Transverse colon (tissue), 4 donors: Measurements from ENCODE around the gene SLC2A1. TPM values are rescaled to one million over a fixed set of nuclear protein-coding genes. Genes with fewer than 3 reads are reported as not detected.
A peak's percentile ranks its signal among the peaks of the same experiment; 100 is the strongest.

Experiments used
- DNase-seq: peaks from one replicate; pipeline ENCODE4 v3.0.0-alpha.2; 2019
- H3K27ac ChIP-seq, 4 donors: fragments of 200-600 bp; sonication (generic); 2 replicates each; pipeline ENCODE4 v1.5.1; 2016 to 2018; ENCODE audit warnings: inconsistent platforms in 4 of 4
- H3K27me3 ChIP-seq: fragments of 200-600 bp; sonication (generic); 2 replicates; pipeline ENCODE4 v1.5.1; 2017; ENCODE audit warnings: inconsistent platforms
- H3K36me3 ChIP-seq, 4 donors: fragments of 200-600 bp; sonication (generic); 2 replicates each; pipeline ENCODE4 v1.5.1; 2017 to 2019; ENCODE audit warnings: inconsistent platforms in 4 of 4
- H3K4me1 ChIP-seq, 4 donors: fragments of 200-600 bp; sonication (generic); 2 replicates each; pipeline ENCODE4 v1.5.1; 2017 to 2020; ENCODE audit warnings: inconsistent platforms in 4 of 4
- H3K4me3 ChIP-seq, 4 donors: fragments of 200-600 bp; sonication (generic); 1 replicate in 1 of 4; 2 replicates in 3 of 4; pipeline versions ENCODE4 v1.5.1 to v1.6.1; 2017 to 2019; ENCODE audit warnings: inconsistent platforms in 4 of 4
- H3K9me3 ChIP-seq, 2 donors: fragments of 200-600 bp; sonication (generic); 2 replicates each; pipeline ENCODE4 v1.5.1; 2017 to 2019; ENCODE audit warnings: inconsistent platforms in 2 of 2
- CTCF ChIP-seq, 5 experiments: fragments of 200-600 bp in 3 of 5; fragments of 450-650 bp in 2 of 5; sonication (generic) in 3 of 5; IDR thresholded peaks; 1 replicate in 2 of 5; 2 replicates in 3 of 5; pipeline ENCODE4 v1.5.1; 2016 to 2017; ENCODE audit warnings: antibody characterized with exemption in 5 of 5, inconsistent platforms in 3 of 5, mild to moderate bottlenecking in 2 of 5, moderate library complexity in 1 of 5
- EP300 ChIP-seq: sonication (generic); formaldehyde crosslinking; IDR thresholded peaks from one replicate; pipeline ENCODE4 v1.6.1; 2017; ENCODE audit warnings: antibody characterized with exemption, low read depth
- POLR2A ChIP-seq: fragments of 450-650 bp; IDR thresholded peaks from one replicate; pipeline ENCODE4 v1.6.1; 2016; ENCODE audit warnings: antibody characterized with exemption, mild to moderate bottlenecking, moderate library complexity
- POLR2AphosphoS5 ChIP-seq, 3 donors: sonication (generic); formaldehyde crosslinking; IDR thresholded peaks; one replicate each; pipeline ENCODE4 v1.6.1; 2016; ENCODE audit warnings: antibody characterized with exemption in 3 of 3
- WGBS, 2 donors: methylation state at CpG; one replicate each; pipeline ENCODE4 v1.1.5; 2018; ENCODE audit warnings: low coverage in 1 of 2; 5-methylcytosine and 5-hydroxymethylcytosine counted together
- in situ Hi-C, 4 donors: fragments of 200-750 bp; cut with MboI; loops; one replicate each; pipeline versions ENCODE4 v1.15.0 to v1.15.1; 2017; ENCODE audit warnings: low sequenced_read_pairs in 3 of 4, low pct_ligation_motif_present in 1 of 4, low pct_unique_long_range_greater_than_20kb in 1 of 4
- intact Hi-C: fragments of 100-400 bp; cut with DNase I; formaldehyde crosslinking; loops from one replicate; pipeline ENCODE4 v1.15.1; 2023; ENCODE audit warnings: low total_unique reads
- total RNA-seq, 4 donors: library from RNA; depleted of rRNA; stranded (reverse); fragments of >200 nt; gene quantifications; one replicate each; pipeline ENCODE4 v1.1.0, GENCODE V29; 2016

Gene SLC2A1
- total RNA-seq, 4 donors from 2014 or later = 37.2 to 98.9 (median 69.1) TPM

GRCh38 chr1:42947965-42948732 lies 10.5 kb downstream of the SLC2A1 start:
- H3K4me3 ChIP-seq = no peak overlapping the region
- H3K27me3 ChIP-seq = no peaks in the 10 kb centered on the region
- no peaks in the 10 kb centered on the region for H3K36me3 ChIP-seq
- no peak overlapping the region for H3K27ac ChIP-seq
- DNase-seq = no peak
- TF ChIP-seq POLR2A (no peak), POLR2AphosphoS5 (IDR thresholded peaks at IDR 0.05) (no peak), EP300 (no peak), CTCF (IDR thresholded peaks at IDR 0.05) (no peak)
- H3K4me1 ChIP-seq = peaks cover 20 to 65% (median 45%) of the 10 kb centered on the region in 4 donors
- WGBS, 2 donors = 0 to 89% methylated on average over 1 to 13 of the region's 13 CpGs
- intact Hi-C loops (no loop called here), in situ Hi-C loops (no loop called here)
- no peaks in the 10 kb centered on the region for H3K9me3 ChIP-seq

DNA sequence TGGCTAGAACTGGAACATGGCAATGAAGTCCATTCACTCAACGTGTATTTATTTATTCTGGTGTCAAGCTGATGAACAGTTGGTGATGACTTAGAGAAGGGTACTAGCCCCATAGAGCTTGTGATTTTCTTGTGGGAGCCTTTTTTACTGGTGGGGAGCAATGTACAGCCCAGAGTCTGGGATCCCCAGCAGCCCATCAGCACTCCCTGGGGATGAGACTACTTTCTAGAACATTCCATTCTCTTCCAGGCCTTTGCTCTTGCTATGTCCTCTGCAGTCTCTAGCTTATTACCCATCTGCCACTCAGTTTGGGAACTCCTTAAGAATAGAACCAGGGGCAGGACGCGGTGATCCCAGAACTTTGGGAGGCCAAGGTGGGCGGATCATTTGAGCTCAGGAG lies 11.6 kb downstream of the SLC2A1 start:
- no peak overlapping the region for H3K4me3 ChIP-seq
- in situ Hi-C loops (no loop called here), intact Hi-C loops (no loop called here)
- peaks cover 30 to 68% (median 51%) of the 10 kb centered on the region in 4 donors for H3K4me1 ChIP-seq
- no peak for DNase-seq
- no peaks in the 10 kb centered on the region for H3K36me3 ChIP-seq
- no peaks in the 10 kb centered on the region for H3K27me3 ChIP-seq
- H3K27ac ChIP-seq = no peak overlapping the region
- H3K9me3 ChIP-seq = no peaks in the 10 kb centered on the region
- WGBS, 2 donors = 97% methylated on average over 4 of the region's 4 CpGs; no CpG with 5 or more reads in 1 of the 2 donors
- TF ChIP-seq CTCF (IDR thresholded peaks at IDR 0.05) (no peak), EP300 (no peak), POLR2AphosphoS5 (IDR thresholded peaks at IDR 0.05) (no peak), POLR2A (no peak)

GRCh38 chr1:42946120-42946898 lies 12.4 kb downstream of the SLC2A1 start:
- no peaks in the 10 kb centered on the region for H3K36me3 ChIP-seq
- peak overlapping the region in 3 of 4 donors; percentile 27 to 90 (median 89) for H3K27ac ChIP-seq
- in situ Hi-C loops = no loop called here
- H3K9me3 ChIP-seq = no peaks in the 10 kb centered on the region
- WGBS, 2 donors = 74 to 80% methylated on average over 1 to 10 of the region's 10 CpGs
- no peak overlapping the region for H3K4me3 ChIP-seq
- H3K4me1 ChIP-seq = peaks cover 38 to 73% (median 59%) of the 10 kb centered on the region in 4 donors
- TF ChIP-seq EP300 (no peak), POLR2A (no peak), POLR2AphosphoS5 (IDR thresholded peaks at IDR 0.05) (no peak), CTCF (IDR thresholded peaks at IDR 0.05) (no peak)
- H3K27me3 ChIP-seq = no peaks in the 10 kb centered on the region
- intact Hi-C loops = no loop called here
- no peak for DNase-seq

DNA sequence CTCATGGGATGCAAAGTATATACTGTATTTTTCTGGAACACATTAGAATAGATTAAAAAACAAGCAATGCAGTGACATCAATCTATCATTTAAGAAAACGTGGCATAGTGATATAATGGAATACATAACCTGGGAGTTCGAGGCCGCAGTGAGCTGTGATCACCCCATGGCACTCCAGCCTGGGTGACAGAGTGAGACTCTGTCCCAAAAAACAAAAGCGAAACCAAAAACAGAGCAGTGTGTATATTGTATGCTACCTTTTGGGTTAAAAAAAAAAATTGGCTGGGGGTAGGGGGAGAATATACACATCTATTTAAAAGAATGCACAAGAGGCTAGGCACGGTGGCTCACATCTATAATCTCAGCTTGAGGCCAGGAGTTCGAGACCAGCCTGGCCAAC lies 13.5 kb downstream of the SLC2A1 start:
- intact Hi-C loops (no loop called here), in situ Hi-C loops (no loop called here)

More for the DNA sequence above, 13.5 kb downstream of the SLC2A1 start:
- H3K27ac ChIP-seq = peak overlapping the region; percentile 84 to 92 (median 90)
- H3K9me3 ChIP-seq = no peaks in the 10 kb centered on the region
- 58 to 63% methylated on average over 5 to 6 of the region's 6 CpGs for WGBS, 2 donors
- peaks cover 41 to 84% (median 69%) of the 10 kb centered on the region in 4 donors for H3K4me1 ChIP-seq
- no peaks in the 10 kb centered on the region for H3K27me3 ChIP-seq
- DNase-seq = no peak
- no peak overlapping the region for H3K4me3 ChIP-seq
- H3K36me3 ChIP-seq = no peaks in the 10 kb centered on the region
- TF ChIP-seq EP300 (no peak), POLR2A (no peak), CTCF (IDR thresholded peaks at IDR 0.05) (no peak), POLR2AphosphoS5 (IDR thresholded peaks at IDR 0.05) (no peak)
